ENCODE results near the gene PTCHD4.
"Not testable (repeated sequence)": the region's sequence is repeated elsewhere in the genome, so short reads cannot be mapped to it uniquely, and the experiment has no call there.

Gene PTCHD4

GRCh38 chr6:48111143-48111506 lies at the start of gene PTCHD4:
TSS of gene PTCHD4 (minus strand) at chr6:48111197. CDS start at chr6:48068957, 42,240 bp downstream.
- DNase-seq (ENCODE audit: low read depth in 2 of 2), result no peak

GRCh38 chr6:48151142-48151541 lies 40.1 kb upstream of the PTCHD4 start:
- no peak for DNase-seq (ENCODE audit: low read depth in 2 of 2)

- DNase-seq (ENCODE audit: low read depth in 2 of 2), result no peak
Observed at GRCh38 chr6:48150701-48151100, 39.7 kb upstream of the PTCHD4 start.

DNA sequence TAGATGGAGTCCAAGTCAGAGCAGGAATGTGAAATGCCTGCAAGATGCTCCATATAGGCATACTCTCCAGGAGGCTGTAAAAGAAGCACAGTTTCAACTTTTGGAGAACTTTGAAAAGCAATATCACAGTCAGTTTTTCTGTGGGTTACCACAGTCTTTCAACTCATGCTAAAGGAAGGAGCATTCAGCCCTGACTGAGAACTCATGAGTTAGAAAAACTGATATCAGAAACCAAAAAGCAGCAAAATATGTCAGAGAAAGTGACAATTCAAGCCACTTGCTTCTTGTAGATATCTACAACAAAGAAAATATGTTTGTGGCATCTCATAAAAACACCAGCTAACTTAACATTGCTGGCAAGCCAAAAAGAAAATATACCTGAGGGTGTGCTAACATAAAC lies 36.1 kb upstream of the PTCHD4 start:
- no peak for DNase-seq (ENCODE audit: low read depth in 2 of 2)

GRCh38 chr6:48144021-48144420 lies 33.0 kb upstream of the PTCHD4 start:
- no peak for DNase-seq (ENCODE audit: low read depth in 2 of 2)

GRCh38 chr6:48141975-48142374 lies 31.0 kb upstream of the PTCHD4 start:
- DNase-seq (ENCODE audit: low read depth in 2 of 2), result no peak

- DNase-seq (ENCODE audit: low read depth in 2 of 2), result no peak
Observed at GRCh38 chr6:48139818-48140614, 29.0 kb upstream of the PTCHD4 start.

DNA sequence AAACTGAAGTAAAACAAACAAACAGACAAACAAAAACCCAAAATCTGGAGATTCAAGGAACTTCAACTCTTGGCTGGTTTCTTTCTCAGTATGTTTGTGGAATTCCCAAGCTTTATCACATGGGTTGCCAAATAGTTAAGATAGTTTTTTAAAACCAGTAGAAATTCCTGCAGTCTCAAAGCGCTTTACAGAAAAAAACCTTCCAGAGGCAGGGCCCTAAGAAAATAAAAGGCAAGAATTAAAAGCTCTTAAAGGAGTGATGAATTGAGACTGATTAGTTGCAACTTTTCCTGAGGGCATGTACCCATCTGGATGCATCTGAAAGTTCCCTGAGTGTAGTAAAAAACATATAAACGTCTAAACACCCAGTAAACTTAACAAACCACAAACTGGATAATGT lies 25.9 kb upstream of the PTCHD4 start:
- DNase-seq (ENCODE audit: low read depth in 2 of 2), result no peak

- no peak for DNase-seq (ENCODE audit: low read depth in 2 of 2)
Observed at GRCh38 chr6:48135323-48136084, 24.5 kb upstream of the PTCHD4 start.

DNA sequence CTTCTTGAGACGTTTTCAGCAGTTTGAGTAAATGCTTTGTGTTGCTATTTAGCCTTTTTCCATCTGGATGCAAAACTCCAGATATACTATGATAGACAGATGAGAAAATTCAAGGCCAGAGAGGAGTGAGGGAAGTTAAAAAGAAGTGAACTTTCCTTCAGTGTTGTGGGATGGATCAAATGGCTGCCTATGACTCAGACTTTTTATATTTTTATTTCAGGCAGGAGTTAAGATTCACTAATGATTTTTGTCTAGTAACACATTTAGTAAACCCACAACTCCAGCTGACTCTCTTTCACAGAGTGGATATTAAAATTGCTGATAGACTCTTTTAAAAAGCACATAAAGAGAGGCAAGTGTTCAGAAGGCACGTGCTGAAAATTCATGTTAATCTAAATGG lies 23.2 kb upstream of the PTCHD4 start:
- DNase-seq (ENCODE audit: low read depth in 2 of 2), result no peak

DNA sequence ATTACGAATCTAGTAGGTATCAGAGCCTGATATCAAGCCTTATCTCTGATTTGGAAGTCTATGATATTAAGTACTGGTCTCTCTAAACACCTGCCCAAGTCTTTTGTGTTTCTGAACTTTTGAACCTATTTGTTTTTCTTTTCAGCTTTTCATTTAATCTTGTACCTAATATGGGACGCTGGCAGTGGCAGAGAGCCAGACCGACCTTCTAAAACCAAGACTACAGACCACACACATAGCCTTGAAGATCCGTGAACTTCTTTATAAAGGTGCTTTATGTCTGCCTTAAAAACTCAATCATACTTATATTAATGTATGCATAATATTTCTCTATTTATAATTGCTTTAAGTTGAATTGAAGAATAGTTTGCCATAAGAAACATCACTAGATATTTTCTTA lies 12.6 kb upstream of the PTCHD4 start:
- DNase-seq (ENCODE audit: low read depth in 2 of 2), result no peak

DNA sequence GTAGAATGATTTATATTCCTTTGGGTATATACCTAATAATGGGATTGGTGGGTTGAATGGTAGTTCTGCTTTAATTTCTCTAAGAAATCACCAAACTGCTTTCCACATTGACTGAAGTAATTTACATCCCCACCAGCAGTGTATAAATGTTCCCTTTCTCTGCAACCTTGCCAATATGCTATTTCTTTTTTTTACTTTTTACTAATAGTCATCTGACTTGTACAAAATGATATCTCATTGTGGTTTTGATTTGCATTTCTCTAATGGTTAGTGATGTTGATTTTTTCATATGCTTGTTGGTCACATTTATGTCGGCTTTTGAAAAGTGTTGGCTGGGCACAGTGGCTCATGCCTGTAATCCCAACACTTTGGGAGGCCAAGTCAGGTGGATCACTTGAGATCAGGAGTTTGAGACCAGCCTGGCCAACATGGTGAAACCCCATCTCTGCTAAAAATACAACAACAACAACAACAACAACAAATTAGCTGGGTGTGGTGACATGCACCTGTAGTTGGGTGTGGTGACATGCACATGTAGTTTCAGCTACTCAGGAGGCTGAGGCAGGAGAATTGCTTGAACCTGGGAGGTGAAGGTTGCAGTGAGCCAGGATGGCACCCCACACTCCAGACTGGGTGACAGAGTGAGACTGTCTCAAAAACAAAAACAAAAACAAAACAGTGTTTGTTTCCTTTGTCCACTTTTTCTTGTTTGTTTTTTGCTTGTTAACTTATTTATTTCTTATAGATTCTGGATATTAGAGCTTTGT lies 11.2 kb upstream of the PTCHD4 start:
- DNase-seq (ENCODE audit: low read depth in 2 of 2), result not testable (repeated sequence)

GRCh38 chr6:48116699-48117645 lies 6.0 kb upstream of the PTCHD4 start:
- no peak for DNase-seq (ENCODE audit: low read depth in 2 of 2)

- DNase-seq (ENCODE audit: low read depth in 2 of 2), result no peak
Observed at GRCh38 chr6:48113130-48113529, 2.1 kb upstream of the PTCHD4 start.

- DNase-seq (ENCODE audit: low read depth in 2 of 2), result no peak
Observed at GRCh38 chr6:48111575-48111974, 578 bp upstream of the PTCHD4 start.

GRCh38 chr6:48110436-48111142 lies 408 bp downstream of the PTCHD4 start:
- DNase-seq (ENCODE audit: low read depth in 2 of 2), result no peak

GRCh38 chr6:48109944-48110343 lies 1.1 kb downstream of the PTCHD4 start:
- no peak for DNase-seq (ENCODE audit: low read depth in 2 of 2)

- DNase-seq (ENCODE audit: low read depth in 2 of 2), result not testable (repeated sequence)
Observed at GRCh38 chr6:48102476-48103195, 8.4 kb downstream of the PTCHD4 start.

DNA sequence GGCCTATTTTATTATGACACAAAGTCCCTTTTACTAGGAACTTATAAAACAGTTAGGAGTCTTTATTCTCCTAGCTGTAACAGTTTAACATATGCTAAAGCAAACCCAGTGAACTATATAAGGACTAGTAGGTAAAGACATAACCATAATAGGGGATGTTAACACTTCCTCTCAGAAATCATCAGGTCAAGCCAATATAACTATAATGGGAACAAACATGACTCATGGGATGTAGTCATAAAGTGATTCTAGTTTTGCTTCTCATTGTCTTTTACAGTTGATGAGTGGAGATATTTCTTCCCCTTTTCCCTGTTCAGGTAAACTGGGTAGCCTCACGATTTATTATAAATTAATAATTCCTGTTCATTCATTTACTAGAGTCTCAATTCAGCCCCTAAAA lies 9.7 kb downstream of the PTCHD4 start:
- DNase-seq (ENCODE audit: low read depth in 2 of 2), result no peak

GRCh38 chr6:48100588-48100895 lies 10.5 kb downstream of the PTCHD4 start:
- no peak for DNase-seq (ENCODE audit: low read depth in 2 of 2)

All from stimulated activated CD4-positive, alpha-beta T cell treated with anti-CD3 and anti-CD28 coated beads, Interleukin-4, amount 100 ng/mL, for 48 hours (primary cell).